ENCODE results near the gene CDH9. TPM values are rescaled to one million over a fixed set of nuclear protein-coding genes. Genes with fewer than 3 reads are reported as not detected.
"Not testable (repeated sequence)": the region's sequence is repeated elsewhere in the genome, so short reads cannot be mapped to it uniquely, and the experiment has no call there.

Gene CDH9
- polyA plus RNA-seq, 3 donors: 7.2 to 8.6 (median 7.3) TPM

GRCh38 chr5:26955161-26955560 is 83.2 kb downstream of the CDH9 start:
- DNase-seq: no peak

GRCh38 chr5:26948921-26949320 is 89.5 kb downstream of the CDH9 start:
- no peak for DNase-seq

- no peak for DNase-seq
Measured at GRCh38 chr5:26945901-26946300, 92.5 kb downstream of the CDH9 start.

GRCh38 chr5:26942481-26942880 is 95.9 kb downstream of the CDH9 start:
- DNase-seq: no peak

- DNase-seq: no peak
Measured at GRCh38 chr5:26940994-26941393, 97.4 kb downstream of the CDH9 start.

- no peak for DNase-seq
Measured at GRCh38 chr5:26932238-26932637, 106.1 kb downstream of the CDH9 start.

- DNase-seq: no peak
Measured at GRCh38 chr5:26921439-26921838, 116.9 kb downstream of the CDH9 start.

GRCh38 chr5:26903469-26903868 is 134.9 kb downstream of the CDH9 start:
- no peak for DNase-seq

- DNase-seq: no peak
Measured at GRCh38 chr5:26894719-26895263, 143.6 kb downstream of the CDH9 start.

- no peak for DNase-seq
Measured at GRCh38 chr5:26893078-26893477, 145.3 kb downstream of the CDH9 start.

- DNase-seq: no peak
Measured at GRCh38 chr5:26889815-26890214, 148.6 kb downstream of the CDH9 start.

- DNase-seq: no peak
Measured at GRCh38 chr5:26884481-26884880, 153.9 kb downstream of the CDH9 start.

GRCh38 chr5:26883375-26883774 is 155.0 kb downstream of the CDH9 start:
- DNase-seq: no peak

- DNase-seq: no peak
Measured at GRCh38 chr5:26881901-26882300, 156.5 kb downstream of the CDH9 start.

GRCh38 chr5:26877154-26877553 is 161.2 kb downstream of the CDH9 start:
- no peak for DNase-seq

GRCh38 chr5:26872337-26872736 is 166.0 kb downstream of the CDH9 start:
- DNase-seq: no peak

GRCh38 chr5:26869781-26870180 is 168.6 kb downstream of the CDH9 start:
- DNase-seq: no peak

- no peak for DNase-seq
Measured at GRCh38 chr5:26868504-26868903, 169.9 kb downstream of the CDH9 start.

- no peak for DNase-seq
Measured at GRCh38 chr5:26864061-26864460, 174.3 kb downstream of the CDH9 start.

GRCh38 chr5:26856238-26856637 is 182.1 kb downstream of the CDH9 start:
- DNase-seq: no peak

GRCh38 chr5:26852450-26852849 is 185.9 kb downstream of the CDH9 start:
- DNase-seq: not testable (repeated sequence)

GRCh38 chr5:26847041-26847736 is 191.2 kb downstream of the CDH9 start:
- DNase-seq: no peak

GRCh38 chr5:26843677-26844076 is 194.7 kb downstream of the CDH9 start:
- no peak for DNase-seq

GRCh38 chr5:26833596-26833995 is 204.8 kb downstream of the CDH9 start:
- no peak for DNase-seq

Data from renal pelvis (tissue), 4 donors.